K562 (cell line): ENCODE data around the gene NEK2. TPM values are rescaled to one million over a fixed set of nuclear protein-coding genes. Genes with fewer than 3 reads are reported as not detected.

Experiments
- ATF6 ChIP-seq: sonication (generic); formaldehyde crosslinking; IDR thresholded peaks from 2 replicates; pipeline ENCODE4 v1.4.0; 2020; ENCODE audit warnings: mild to moderate bottlenecking, missing genetic modification reagents
- CAMTA2 ChIP-seq: fragments of 250-450 bp; sonication (Bioruptor Pico); conservative IDR thresholded peaks from 2 replicates; pipeline ENCODE4 v1.5.1; 2022
- CREB5 ChIP-seq: fragments of 250-450 bp; sonication (Bioruptor Pico); IDR thresholded peaks from 2 replicates; pipeline ENCODE4 v1.5.0; 2020; ENCODE audit warnings: mild to moderate bottlenecking
- CREM ChIP-seq: IDR thresholded peaks from 2 replicates; pipeline ENCODE4 v1.6.1; 2014; ENCODE audit warnings: antibody characterized with exemption, low read depth
- CTCF ChIP-seq, 3 experiments: IDR thresholded peaks in 2 of 3; conservative IDR thresholded peaks in 1 of 3; 2 replicates each; pipeline ENCODE4 v1.5.1; 2011 to 2012; ENCODE audit warnings: low read length in 3 of 3, mild to moderate bottlenecking in 3 of 3, control low read depth in 2 of 3, improper control_type of control experiment in 1 of 3, inconsistent platforms in 1 of 3, low read depth in 1 of 3, mixed read lengths in 1 of 3, moderate library complexity in 1 of 3; ENCODE audit not compliant: insufficient read depth in 2 of 3
- DACH1 ChIP-seq: fragments of 450-650 bp; IDR thresholded peaks from 2 replicates; pipeline ENCODE4 v1.6.1; 2018; ENCODE audit not compliant: partially characterized antibody
- ETS2 ChIP-seq: IDR thresholded peaks from 2 replicates; pipeline ENCODE4 v1.6.1; 2016; ENCODE audit warnings: borderline replicate concordance, missing genetic modification characterization, mild to moderate bottlenecking, moderate library complexity, missing compliant biosample characterization; ENCODE audit not compliant: poor library complexity, severe bottlenecking
- FOXK1 ChIP-seq: sonication (generic); formaldehyde crosslinking; IDR thresholded peaks from 2 replicates; pipeline ENCODE4 v1.8.0; 2022; ENCODE audit warnings: missing genetic modification reagents, mild to moderate bottlenecking, borderline replicate concordance
- HMGXB4 ChIP-seq: sonication (generic); formaldehyde crosslinking; IDR thresholded peaks from 2 replicates; pipeline ENCODE4 v1.8.1; 2023; ENCODE audit warnings: mild to moderate bottlenecking, missing genetic modification reagents
- KDM1A ChIP-seq, 2 experiments: fragments of 450-650 bp; IDR thresholded peaks; 2 replicates each; pipeline ENCODE4 v1.6.1; 2016; ENCODE audit warnings: mild to moderate bottlenecking in 2 of 2
- NEUROD1 ChIP-seq: fragments of 150-350 bp; IDR thresholded peaks from 2 replicates; pipeline ENCODE4 v1.6.1; 2014; ENCODE audit warnings: borderline replicate concordance, low read length, low read depth; ENCODE audit not compliant: partially characterized antibody
- NR2C1 ChIP-seq, 2 experiments: fragments of 450-650 bp; IDR thresholded peaks; 2 replicates each; pipeline ENCODE4 v1.6.1; 2017; ENCODE audit warnings: mild to moderate bottlenecking in 2 of 2, antibody characterized with exemption in 1 of 2, inconsistent platforms in 1 of 2, missing compliant biosample characterization in 1 of 2, missing genetic modification characterization in 1 of 2
- SNAPC5 ChIP-seq: fragments of 250-450 bp; sonication (Bioruptor Pico); IDR thresholded peaks from 2 replicates; pipeline ENCODE4 v1.8.0; 2021; ENCODE audit warnings: moderate library complexity, mild to moderate bottlenecking, inconsistent platforms
- TCF3 ChIP-seq: sonication (generic); formaldehyde crosslinking; IDR thresholded peaks from 2 replicates; pipeline ENCODE4 v1.4.0; 2020; ENCODE audit warnings: mild to moderate bottlenecking, missing genetic modification reagents
- ZBTB9 ChIP-seq: fragments of 450-650 bp; formaldehyde crosslinking; IDR thresholded peaks from 2 replicates; pipeline ENCODE4 v1.4.0; 2020; ENCODE audit warnings: mild to moderate bottlenecking, moderate library complexity
- ZKSCAN1 ChIP-seq: fragments of 150-350 bp; IDR thresholded peaks from 2 replicates; pipeline ENCODE4 v1.6.1; 2016; ENCODE audit warnings: low read depth, low read length
- polyA plus RNA-seq, 8 experiments: library from polyadenylated mRNA; depleted of rRNA in 4 of 8; stranded (reverse) in 5 of 8; unstranded in 3 of 8; fragments of >200 nt; fragmentation: Nextera tagmentation in 2 of 8; fragmentation: Illumina TruSeq in 1 of 8; extraction: Ambion mirVana in 2 of 8; extraction: Trizol in 1 of 8; gene quantifications; 2 replicates each; pipeline versions ENCODE4 v1.2.1 to v1.2.3, GENCODE V29; 2011 to 2014; ENCODE audit warnings: inconsistent platforms in 1 of 8, missing spikeins in 1 of 8
- total RNA-seq, 7 experiments: library from RNA; depleted of rRNA in 6 of 7; stranded (reverse); fragments of >200 nt in 6 of 7; fragmentation: Illumina TruSeq in 2 of 7; extraction: Trizol in 2 of 7; gene quantifications; 2 replicates each; pipeline versions ENCODE4 v1.2.1 to v1.2.3, GENCODE V29; 2011 to 2021; ENCODE audit warnings: low replicate concordance in 1 of 7

NEK2 gene
- total and polyA plus RNA-seq, 9 of the 15 experiments (the other 6 are each of a cell fraction or from before 2014, with no cell fraction given) = 30.0 to 74.7 (median 66.4) TPM

GRCh38 chr1:211630236-211631081 lies 45.0 kb downstream of the NEK2 start (continued):
- peak; percentile 83 to 87; a peak in 3 of 4 replicates for TF ChIP-seq KDM1A (IDR thresholded peaks at IDR 0.05)
- TF ChIP-seq SNAPC5 (CRISPR knock-in tag) = no peak
- TF ChIP-seq CAMTA2 (CRISPR knock-in tag) = no peak
- TF ChIP-seq CREM = peak; percentile 87
- peak; percentile 81; the same call in 1 of the 2 replicates for TF ChIP-seq ZKSCAN1
- TF ChIP-seq HMGXB4 (CRISPR knock-in tag) = no peak
- 0 out of 2 replicates have a peak, but pooled peaks have one; percentile 29 for TF ChIP-seq NR2C1 (IDR thresholded peaks at IDR 0.05)
- TF ChIP-seq NR2C1 (tag; IDR thresholded peaks at IDR 0.05) = peak; percentile 56; the same call in 1 of the 2 replicates
- TF ChIP-seq NEUROD1 = peak; percentile 82
- TF ChIP-seq FOXK1 (CRISPR knock-in tag) = no peak
- TF ChIP-seq CREB5 (CRISPR knock-in tag) = no peak
- peak; percentile 89; the same call in 1 of the 2 replicates for TF ChIP-seq ZBTB9 (CRISPR knock-in tag)
- no peak for TF ChIP-seq ETS2 (tag)
- TF ChIP-seq CTCF (IDR thresholded peaks at IDR 0.05 in 2 of 3, conservative IDR thresholded peaks at IDR 0.05 in 1 of 3; ENCODE audit: insufficient read depth in 2 of 3, low read depth in 1 of 3, low read length in 3 of 3) = peak; percentile 56 to 77 (median 68)
- TF ChIP-seq DACH1 = peak; percentile 2
- TF ChIP-seq TCF3 (CRISPR knock-in tag) = peak; percentile 94
- TF ChIP-seq ATF6 = peak; percentile 96
